ENCODE results near the gene MYO15A.

MYO15A gene

GRCh38 chr17:18160128-18160856 lies 51.7 kb downstream of the MYO15A start:
- DNase-seq, result no peak

DNA sequence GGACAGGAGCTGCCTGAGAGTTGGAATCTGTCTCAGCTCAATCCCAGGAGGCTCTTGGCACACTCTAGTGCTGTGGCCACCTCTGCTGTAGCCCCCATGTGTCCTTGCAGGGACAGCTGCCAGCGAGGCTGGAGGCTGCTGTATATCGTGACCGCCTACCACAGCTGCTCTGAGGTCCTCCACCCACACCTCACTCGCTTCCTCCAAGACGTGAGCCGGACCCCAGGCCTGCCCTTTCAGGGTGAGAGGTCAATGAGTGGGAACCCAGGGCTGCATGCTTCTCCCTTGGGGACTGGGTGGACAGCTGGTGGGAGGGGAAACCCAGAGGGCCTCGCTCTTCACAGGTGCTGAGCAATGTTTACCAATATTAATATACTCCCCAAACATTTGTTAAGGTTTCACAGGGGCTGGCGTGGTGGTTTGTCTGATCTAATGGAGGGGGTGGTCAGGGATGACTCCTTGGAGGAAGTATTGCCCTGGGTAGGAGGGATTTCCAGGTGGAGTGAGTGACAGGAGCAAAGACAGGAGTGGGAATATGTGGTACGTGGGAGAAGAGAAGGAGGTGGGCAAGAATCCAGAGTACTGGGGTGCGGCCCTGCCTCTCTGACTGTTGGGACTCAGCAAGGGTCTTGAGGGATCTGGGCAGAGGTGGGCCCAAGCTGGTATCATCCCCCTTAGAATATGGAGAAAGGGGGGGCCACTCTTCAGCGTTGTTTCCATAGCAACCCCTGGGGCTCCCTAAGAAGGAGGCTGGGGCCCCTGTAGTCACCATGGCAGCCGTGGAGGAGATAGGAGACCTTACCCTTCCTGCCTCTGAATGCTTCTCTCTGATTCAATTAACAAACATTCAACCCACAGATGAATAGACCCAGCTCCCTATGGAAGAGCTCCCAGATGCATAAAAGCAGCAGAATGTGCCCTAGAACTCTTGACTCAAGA lies 52.9 kb downstream of the MYO15A start:
- no peak for DNase-seq

GRCh38 chr17:18163547-18163946 lies 55.0 kb downstream of the MYO15A start:
- no peak for DNase-seq

DNA sequence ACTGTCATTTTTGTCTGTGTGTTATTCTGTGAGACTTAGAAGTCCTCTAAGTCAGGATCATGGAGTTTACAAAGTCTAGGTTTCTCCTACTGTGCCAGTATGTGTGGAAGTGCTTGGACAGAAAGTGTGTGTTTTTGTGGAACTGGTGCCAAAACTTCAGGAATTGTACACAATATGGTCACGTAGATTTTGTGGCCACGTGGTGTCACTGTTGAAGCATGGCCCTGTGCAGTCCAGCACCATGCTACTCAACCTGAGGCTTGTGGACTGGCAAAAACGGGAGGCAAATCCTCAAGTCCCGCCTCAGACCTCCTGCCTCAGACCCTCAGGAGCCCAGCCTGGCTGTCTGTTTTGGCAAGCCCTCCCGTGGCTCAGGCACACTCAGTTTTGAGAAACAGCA lies 58.3 kb downstream of the MYO15A start:
- no peak for DNase-seq

- no peak for DNase-seq
These were observed 58.9 kb downstream of the MYO15A start for GRCh38 chr17:18167421-18167820.

DNA sequence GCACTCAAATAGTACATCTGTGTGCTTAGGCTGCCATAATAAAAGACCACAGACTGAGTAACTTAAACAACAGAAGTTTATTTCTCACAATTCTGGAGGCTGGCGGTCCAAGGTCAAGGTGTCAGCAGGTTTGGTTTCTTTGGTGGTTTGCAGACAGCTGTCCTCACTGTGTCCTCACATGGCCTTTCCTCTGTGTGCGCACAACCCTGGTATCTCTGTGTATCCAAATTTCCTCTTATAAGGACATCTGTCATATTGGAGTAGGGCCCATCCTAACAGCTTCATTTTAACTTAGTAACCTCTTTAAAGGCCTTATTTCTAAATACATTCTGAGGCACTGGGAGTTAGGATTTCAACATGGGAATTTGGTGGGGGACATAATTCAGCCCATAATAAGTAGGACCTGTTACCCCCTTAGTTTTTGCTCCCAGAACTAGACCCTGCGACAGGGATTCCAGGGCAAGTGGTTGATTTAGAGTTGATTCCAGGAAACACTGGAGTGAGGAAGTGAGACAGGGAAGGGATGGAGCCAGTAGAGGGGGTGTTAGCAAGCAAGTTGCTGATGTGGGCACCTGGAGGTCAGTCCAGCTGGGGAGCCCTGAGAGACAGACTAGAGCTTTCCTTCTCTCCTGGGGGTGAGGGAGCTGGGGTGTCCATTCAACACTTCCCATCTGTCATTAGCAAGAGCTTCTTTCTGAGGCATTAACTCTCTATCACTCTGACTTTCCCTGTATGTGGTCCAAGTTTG lies 64.1 kb downstream of the MYO15A start:
- no peak for DNase-seq

GRCh38 chr17:18173740-18174139 lies 65.2 kb downstream of the MYO15A start:
- DNase-seq, result no peak

GRCh38 chr17:18176176-18176575 lies 67.6 kb downstream of the MYO15A start:
- no peak for DNase-seq

GRCh38 chr17:18177133-18177532 lies 68.6 kb downstream of the MYO15A start:
- DNase-seq, result no peak

- no peak for DNase-seq
These were observed 69.2 kb downstream of the MYO15A start for GRCh38 chr17:18177722-18178121.

GRCh38 chr17:18179196-18179595 lies 70.6 kb downstream of the MYO15A start:
- DNase-seq, result no peak

- no peak for DNase-seq
These were observed 71.2 kb downstream of the MYO15A start for GRCh38 chr17:18179804-18180203.

DNA sequence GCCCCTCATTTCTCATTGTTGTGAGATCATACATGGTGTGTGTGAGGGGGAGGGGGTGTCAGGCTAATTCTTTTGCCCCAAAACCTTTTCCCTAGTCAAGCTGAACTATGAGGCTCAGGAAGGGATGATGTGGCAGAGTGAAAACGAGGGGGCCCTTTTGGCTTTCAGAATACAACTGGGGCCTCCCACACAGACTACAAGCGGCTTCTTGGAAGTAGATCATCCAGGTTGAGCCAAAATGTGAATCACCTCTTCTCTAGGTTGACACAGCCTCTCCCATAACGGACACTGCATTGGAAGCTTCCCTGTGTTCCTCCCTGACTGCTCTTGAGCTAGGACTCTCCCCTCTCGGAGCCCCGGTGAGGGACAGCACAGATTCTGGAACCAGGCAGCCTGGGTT lies 72.8 kb downstream of the MYO15A start:
- DNase-seq, result no peak

- no peak for DNase-seq
These were observed 73.8 kb downstream of the MYO15A start for GRCh38 chr17:18182110-18182977.

- DNase-seq, result no peak
These were observed 74.4 kb downstream of the MYO15A start for GRCh38 chr17:18182978-18183333.

DNA sequence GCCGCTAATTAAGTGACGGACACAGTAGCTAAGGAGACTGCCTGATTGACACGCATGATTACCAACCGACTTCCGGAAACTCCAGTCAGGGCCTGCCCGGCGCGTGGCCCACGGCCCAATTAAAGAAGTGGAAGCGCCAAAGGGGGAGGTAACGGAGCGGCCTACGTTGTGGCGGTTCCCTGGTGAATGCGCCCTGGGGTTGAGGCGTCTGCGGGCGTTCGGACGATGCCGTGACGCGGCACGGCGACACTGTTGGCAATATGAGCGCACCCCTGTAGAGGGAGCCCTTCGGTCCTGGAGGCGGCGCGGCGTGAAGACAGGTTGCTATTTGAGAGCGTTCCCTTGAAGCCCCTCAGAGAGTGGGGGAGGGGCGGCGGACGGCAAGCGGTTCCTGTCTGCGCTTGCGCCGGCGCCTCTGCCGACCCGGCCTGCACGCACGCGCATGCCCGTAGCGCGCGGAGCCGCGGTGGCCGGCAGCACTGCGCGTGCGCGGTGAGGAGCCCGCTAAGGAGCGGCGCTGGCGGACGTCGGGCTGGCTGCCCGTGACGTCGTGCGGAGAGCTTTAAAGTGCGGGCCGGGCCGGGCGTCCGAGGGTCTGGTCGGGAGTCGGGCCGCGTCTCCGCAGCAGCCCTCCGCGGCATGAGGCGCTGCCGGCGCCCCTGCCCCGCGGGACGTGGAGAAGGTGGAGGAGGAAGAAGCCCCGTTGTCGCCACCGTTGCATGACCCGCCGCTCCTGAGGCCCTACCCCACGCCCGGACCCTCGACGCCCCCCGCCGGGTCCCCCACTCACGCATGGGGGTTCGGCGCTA lies 75.0 kb downstream of the MYO15A start, which contains the start of gene ALKBH5:
TSS of gene ALKBH5 (plus strand) at position 495 of the 809 bp plus-strand sequence. CDS start 416 bp downstream, outside the sequence.
- peak; percentile 100 for DNase-seq

DNA sequence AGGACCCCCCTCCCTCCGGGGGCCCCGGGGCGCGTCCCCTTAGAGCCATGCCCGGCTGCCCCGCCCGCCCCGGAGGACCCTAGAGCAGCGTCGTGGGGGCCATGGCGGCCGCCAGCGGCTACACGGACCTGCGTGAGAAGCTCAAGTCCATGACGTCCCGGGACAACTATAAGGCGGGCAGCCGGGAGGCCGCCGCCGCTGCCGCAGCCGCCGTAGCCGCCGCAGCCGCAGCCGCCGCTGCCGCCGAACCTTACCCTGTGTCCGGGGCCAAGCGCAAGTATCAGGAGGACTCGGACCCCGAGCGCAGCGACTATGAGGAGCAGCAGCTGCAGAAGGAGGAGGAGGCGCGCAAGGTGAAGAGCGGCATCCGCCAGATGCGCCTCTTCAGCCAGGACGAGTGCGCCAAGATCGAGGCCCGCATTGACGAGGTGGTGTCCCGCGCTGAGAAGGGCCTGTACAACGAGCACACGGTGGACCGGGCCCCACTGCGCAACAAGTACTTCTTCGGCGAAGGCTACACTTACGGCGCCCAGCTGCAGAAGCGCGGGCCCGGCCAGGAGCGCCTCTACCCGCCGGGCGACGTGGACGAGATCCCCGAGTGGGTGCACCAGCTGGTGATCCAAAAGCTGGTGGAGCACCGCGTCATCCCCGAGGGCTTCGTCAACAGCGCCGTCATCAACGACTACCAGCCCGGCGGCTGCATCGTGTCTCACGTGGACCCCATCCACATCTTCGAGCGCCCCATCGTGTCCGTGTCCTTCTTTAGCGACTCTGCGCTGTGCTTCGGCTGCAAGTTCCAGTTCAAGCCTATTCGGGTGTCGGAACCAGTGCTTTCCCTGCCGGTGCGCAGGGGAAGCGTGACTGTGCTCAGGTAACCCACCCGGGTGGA lies 75.8 kb downstream of the MYO15A start:
- DNase-seq, result peak; percentile 63

DNA sequence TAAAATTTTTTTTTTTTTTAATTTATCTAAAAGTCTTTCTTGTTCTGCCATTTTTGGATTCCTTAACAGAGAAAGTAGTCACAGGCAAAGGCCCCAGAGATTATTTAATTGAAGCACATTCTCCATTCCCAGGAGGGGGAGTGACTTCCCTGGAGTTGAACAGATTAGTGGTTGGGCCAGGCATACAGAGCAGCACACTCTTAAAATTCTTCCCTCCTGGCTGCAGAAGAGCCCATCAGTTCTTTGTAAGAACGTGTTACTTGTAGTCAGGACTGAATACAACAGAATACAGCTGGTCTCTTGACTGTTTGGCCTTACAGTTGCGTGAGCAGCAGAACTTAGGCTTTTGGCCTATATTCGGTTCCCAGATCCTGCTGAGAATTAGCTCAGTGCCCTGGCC lies 76.8 kb downstream of the MYO15A start:
- no peak for DNase-seq

DNA sequence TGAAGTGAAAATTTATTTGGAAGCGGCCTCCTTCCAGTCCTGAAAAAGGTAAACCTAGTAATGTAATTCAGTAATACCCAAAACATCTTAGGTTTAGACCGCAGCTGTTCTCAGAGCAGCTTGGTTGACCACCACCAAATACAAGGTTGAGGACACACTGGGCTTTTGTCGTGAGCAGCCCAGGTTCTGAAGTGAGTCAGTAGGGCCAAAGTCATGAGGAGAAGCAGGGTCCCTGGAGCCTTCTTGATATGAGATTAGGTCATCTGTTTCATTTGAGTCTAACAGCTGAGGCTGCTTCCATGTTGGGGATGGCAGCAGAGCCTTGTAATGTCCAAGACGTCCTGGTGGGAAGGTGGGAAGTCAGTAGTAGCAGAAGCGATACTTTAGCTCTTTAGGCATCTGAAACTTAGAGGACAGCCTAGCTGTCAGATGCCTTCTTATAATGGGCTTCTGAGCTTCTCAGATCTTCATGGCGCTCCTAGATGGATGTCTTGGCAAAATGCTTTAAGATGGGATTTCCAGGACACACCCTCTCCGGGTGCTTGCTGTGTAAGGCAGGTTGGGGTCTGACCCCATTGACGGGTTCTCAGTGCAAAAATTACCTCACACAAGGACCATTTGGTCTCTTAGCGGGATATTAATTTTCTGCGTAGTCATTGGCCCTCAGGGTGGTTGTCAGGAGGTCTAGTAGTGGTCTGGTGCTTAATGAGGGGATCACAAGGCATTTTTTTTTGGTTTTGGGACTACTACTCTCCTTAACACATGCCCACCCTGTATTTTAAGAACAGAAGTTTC lies 77.5 kb downstream of the MYO15A start:
- no peak for DNase-seq

GRCh38 chr17:18186627-18186982 lies 78.0 kb downstream of the MYO15A start:
- DNase-seq, result no peak
